ENCODE results near the gene SYCP2.
"Not testable (repeated sequence)": the region's sequence is repeated elsewhere in the genome, so short reads cannot be mapped to it uniquely, and the experiment has no call there.

Gene SYCP2

DNA sequence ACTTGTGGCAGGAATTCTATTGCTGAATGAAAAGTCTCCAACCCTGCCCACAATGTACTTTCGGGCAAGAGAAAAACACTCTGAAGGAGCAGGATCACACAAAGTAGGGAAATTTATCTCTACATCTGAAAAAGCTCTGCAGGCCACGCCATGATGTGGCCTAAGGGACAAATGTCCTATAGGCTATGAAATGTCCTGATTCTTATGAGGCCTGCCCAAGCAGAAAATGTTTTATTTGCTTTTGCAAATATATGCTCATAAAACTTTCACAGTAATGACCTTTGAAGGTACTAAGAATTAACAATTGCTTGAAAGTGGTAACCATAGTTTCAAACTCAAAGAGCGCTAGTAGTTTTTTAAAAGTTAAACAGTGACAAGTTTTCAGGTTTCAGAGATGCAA is 31.0 kb downstream of the SYCP2 start:
- no peak for DNase-seq

DNA sequence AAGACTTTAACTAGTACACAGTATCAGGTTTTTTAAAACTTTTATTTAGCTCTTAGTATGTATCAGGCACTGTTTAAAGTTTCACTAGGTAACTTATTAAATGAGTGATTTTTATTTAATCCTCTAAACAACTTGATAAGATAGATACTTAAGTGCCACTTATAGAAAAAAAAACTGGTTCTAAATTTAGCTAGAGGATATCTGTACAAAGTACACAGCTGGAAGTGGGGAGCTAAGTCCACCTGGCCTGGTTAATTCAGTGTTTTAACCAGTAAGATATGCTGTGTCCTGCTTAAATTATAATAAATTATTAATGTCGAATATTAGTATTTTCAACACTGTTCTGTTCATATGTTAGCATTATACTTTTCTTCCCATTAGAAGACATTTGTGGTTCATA is 37.5 kb downstream of the SYCP2 start:
- no peak for DNase-seq

GRCh38 chr20:59891581-59891980 is 41.9 kb downstream of the SYCP2 start:
- DNase-seq, result no peak

- not testable (repeated sequence) for DNase-seq
Observed at GRCh38 chr20:59890035-59890434, 43.4 kb downstream of the SYCP2 start.

GRCh38 chr20:59888050-59888449 is 45.4 kb downstream of the SYCP2 start:
- DNase-seq, result no peak

DNA sequence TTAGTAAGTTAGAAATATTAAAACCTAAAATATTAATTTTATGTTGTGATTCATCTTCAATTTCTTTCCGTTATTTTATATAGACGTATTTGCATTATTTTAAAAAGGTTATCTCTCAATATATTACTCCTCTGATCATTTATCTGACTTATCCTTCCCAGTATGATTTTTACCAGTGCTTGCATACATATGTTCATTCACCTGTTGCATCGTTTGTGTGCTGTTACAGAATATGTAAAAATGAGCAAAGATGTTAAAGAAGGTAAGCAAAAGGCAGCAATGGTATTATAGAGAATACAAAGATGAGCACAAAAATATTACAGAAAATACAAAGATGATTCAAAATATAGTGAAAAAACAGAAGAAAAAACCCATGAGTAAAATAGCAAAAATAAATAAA is 48.9 kb downstream of the SYCP2 start:
- DNase-seq, result no peak

GRCh38 chr20:59880198-59880597 is 53.2 kb downstream of the SYCP2 start:
- DNase-seq, result no peak

- no peak for DNase-seq
Observed at GRCh38 chr20:59873409-59873808, 60.0 kb downstream of the SYCP2 start.

DNA sequence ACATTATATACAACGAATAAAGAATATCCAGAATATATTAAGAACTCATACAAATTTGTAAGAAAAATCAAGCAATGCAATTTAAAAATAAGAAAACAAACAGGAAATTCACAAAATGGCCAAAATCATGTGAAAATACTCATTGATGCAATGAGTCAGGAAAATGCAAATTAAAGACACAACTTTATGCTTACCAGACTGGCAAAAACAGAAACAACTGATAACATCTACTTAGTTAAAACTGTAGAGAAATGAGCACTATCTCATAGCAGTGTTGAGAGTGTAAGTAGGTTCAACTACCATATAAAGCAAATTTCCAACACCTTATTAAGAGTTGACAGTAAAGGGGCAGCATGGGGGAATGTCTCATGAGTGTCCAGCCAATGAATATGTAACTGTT is 62.3 kb downstream of the SYCP2 start:
- no peak for DNase-seq

- no peak for DNase-seq
Observed at GRCh38 chr20:59866338-59866737, 67.1 kb downstream of the SYCP2 start.

- no peak for DNase-seq
Observed at GRCh38 chr20:59864726-59865125, 68.7 kb downstream of the SYCP2 start.

- DNase-seq, result no peak
Observed at GRCh38 chr20:59863058-59863457, 70.4 kb downstream of the SYCP2 start.

- DNase-seq, result no peak
Observed at GRCh38 chr20:59861401-59861800, 72.0 kb downstream of the SYCP2 start.

GRCh38 chr20:59858425-59858824 is 75.0 kb downstream of the SYCP2 start:
- DNase-seq, result no peak

- DNase-seq, result no peak
Observed at GRCh38 chr20:59857966-59858365, 75.5 kb downstream of the SYCP2 start.

DNA sequence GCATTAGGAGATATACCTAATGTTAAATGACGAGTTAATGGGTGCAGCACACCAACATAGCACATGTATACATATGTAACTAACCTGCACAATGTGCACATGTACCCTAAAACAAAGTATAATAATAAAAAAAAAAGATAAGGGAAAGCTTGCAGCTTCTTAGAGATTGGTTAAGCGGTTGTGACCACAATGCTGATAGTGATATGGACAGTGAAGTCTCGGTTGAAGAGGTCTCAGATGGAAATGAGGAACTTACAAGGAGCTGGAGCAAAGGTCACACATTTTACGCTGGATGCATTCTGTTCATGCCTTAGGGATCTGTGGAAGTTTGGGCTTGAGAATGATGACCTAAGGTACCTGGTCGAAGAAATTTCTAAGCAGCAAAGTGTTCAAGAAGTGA is 76.5 kb downstream of the SYCP2 start:
- DNase-seq, result not testable (repeated sequence)

- not testable (repeated sequence) for DNase-seq
Observed at GRCh38 chr20:59856526-59856925, 76.9 kb downstream of the SYCP2 start.

- no peak for DNase-seq
Observed at GRCh38 chr20:59850018-59850641, 83.3 kb downstream of the SYCP2 start.

DNA sequence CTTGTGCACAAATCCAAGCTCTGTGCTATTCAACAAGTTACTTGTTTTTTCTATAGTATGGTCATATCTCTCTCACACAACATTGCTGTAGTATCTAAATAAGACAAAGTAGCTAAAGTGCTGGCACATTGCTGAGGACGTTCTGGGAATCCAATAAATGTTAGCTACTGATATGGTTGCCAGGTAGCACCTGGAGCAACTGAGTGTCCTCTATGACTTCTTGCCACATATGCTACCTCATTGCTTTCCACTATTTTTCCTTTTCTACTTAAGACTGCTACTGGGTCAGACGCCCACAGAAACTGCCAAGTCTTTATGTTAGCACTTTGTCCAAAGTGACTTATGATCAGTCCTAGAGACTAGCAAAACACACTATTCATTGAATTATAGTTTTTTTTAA is 85.3 kb downstream of the SYCP2 start:
- DNase-seq, result no peak

DNA sequence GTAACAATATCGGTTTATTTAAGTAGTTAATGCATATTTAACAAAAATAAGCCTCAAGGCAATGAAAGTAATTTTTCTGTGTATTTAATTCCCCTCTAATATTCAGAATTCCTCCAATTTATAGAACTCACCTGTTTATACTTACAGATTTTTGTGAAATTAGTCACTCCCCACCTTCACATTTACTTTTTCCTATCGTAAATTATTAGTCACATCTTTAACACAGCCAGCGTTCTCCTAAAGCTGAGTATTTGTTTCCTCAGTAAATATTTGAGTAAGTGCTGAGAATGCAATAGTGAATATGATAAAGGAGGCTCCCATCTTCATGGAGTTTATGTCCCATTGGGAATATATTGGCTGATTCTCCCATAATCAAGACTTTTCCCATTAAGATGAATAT is 88.0 kb downstream of the SYCP2 start:
- no peak for DNase-seq

DNA sequence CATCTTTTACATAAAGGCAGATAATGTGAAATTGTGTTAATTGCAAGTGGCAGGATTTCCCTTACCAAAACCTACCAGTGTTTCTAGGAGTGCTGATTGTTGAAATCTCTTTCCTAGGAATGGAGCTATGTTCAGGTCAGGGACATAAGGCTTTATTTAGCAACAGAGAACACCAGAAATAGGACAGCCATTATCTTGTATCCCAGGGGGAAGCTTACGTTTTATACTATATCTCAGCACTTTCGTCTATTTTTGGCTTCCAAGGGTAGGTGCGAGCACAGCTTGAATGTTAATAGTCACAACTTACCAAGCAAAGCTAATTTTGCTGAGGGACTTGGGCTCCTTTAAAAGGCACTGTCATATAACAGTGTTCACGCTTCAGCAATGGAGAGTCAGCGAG is 94.0 kb downstream of the SYCP2 start:
- no peak for DNase-seq

- no peak for DNase-seq
Observed at GRCh38 chr20:59837623-59838394, 95.6 kb downstream of the SYCP2 start.

DNA sequence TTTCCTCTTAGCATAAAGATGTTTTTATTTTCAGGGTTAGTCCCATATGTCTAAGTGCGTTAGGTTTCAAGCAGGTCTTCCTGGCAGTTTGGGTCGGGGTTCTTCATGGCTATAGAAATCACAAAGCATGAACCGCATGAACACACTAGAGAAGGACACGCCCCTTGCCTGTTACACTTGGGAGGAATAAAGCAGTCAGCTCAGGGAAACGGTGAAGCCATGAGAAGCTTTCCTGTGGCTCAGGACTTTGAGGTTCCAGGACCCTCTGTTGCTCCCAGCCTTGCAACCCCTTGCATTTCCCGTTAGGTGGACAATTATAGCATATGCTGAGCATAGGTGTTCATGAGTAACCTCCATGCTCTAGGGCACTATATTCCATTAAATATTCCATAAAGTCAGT is 96.7 kb downstream of the SYCP2 start:
- no peak for DNase-seq

GRCh38 chr20:59835448-59836395 is 97.7 kb downstream of the SYCP2 start:
- no peak for DNase-seq

Measured in stimulated activated CD4-positive, alpha-beta T cell treated with anti-CD3 and anti-CD28 coated beads, Interleukin-12 subunit alpha, Interleukin-12 subunit beta, amount 100 ng/mL, for 4 hours (primary cell).